Measurements from ENCODE around the gene ZFP69B.
"Not testable (repeated sequence)": the region's sequence is repeated elsewhere in the genome, so short reads cannot be mapped to it uniquely, and the experiment has no call there.

Gene ZFP69B

DNA sequence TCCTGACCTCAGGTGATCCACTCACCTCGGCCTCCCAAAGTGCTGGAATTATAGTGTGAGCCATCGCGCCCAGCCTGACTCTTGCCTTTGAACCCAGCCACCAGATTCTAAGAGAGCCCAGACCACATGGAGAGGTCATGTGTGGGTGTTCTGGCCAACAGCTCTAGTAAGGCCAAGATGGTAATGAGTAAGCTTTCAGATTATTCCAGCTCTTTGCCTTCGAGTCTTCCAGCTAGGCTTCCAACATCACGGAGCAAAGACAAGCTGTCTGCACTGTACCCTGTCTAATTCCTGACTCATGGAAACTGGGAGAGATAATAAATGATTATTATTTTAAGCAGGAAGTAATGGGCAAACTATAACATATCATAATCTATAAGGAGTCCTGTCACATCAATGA is 14.8 kb upstream of the ZFP69B start:
- DNase-seq = no peak

DNA sequence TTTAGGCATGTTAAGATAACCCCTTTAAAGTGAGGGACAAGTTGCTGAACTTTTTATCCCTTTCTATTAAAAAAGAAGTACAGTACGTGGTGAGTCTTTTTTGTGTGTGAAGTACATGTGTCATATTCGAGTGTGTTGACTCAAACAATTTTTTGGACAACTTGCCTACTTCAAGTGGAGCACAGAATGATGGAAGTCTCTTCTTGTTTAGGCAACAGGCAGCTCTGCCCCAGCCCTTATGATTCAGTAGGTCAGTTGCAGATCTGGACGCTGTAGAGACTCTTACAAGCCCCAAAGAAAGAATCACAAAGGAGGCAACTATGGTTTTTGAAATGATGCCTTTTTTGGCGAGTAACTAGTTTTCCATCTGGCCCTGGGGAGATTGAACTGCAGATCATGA is 14.4 kb upstream of the ZFP69B start:
- DNase-seq = no peak

DNA sequence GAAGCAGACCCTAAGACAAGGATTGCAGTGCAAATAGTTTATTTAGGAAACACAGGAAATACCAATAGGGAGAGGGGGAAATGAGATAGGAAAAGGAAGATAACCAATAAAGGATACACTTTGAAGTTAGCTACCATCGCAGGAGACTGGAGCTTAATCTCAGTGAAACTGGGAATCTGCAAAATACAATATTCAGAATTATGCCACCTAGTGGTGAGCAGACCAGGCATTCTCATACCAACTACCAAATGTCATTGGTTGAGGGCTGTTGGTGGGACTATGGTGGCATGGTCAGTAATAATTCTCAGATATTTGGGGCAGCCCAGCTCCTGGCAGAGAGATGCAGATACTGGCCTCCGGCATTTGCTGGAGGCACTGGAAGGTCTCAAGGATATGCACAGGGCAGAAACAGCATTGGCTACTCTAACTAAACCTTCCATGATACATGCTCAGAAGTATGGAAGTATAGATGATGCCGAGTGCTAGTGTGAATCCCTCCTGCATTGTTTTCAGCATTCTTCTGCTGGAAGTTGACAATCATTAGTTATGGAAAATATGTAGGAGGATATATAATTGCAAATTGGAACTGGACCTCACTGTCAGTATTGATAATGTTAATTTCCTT is 11.8 kb upstream of the ZFP69B start:
- peak in 8 of 56 donors; percentile 1 to 37 (median 6) for DNase-seq

DNA sequence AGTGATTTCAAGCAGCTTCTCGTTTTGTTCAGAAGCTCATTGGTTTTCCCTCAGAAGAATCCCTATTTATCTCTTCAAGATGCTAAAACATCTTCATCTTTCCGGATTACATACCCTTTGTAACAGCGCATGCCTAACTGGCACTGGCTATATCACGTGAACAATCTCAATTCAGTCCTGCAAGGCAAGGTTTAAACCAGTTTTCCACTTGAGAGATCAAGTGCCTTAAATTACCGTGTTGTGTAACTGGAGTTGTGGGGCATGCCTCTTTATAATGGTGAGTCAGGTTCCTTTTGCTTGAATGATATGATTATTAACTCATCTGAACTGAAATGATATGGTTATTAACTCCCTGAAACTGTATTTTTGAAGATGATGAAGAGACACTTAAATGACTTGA is 11.0 kb upstream of the ZFP69B start:
- no peak for DNase-seq

DNA sequence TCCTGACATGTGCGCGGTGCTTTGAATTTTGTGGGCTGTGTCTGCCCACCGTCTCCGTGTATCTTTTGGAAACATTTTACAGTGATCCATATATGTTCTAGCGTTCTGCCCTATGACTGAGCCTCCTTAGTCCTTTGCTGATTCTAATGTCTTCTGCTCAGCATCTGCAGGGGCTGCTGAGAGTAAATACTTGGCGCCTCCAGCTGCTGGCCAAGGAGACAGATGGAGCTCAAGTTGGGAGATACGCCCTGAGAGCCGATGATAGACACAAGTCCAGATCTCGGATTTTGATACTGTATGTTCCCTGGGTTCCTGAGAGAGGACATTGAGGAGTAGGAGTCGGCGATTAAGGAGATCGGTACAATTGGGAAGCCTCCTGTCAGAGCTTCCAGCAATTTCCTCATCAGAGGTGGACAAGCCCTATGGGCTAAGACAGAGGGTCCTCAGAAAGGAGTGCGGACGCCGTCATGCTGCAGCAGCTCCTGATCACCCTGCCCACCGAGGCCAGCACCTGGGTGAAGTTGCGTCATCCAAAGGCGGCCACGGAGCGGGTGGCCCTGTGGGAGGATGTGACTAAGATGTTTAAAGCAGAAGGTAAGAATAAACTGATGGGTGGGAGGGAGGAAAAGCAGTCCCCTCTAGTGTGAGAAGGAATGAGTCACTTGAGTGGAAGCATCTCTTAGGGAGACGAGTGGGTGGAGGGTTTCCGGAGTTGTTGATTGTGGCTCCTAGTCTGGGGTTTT is 390 bp downstream of the ZFP69B start:
- peak in 41 of 56 donors; percentile 3 to 78 (median 43) for DNase-seq

DNA sequence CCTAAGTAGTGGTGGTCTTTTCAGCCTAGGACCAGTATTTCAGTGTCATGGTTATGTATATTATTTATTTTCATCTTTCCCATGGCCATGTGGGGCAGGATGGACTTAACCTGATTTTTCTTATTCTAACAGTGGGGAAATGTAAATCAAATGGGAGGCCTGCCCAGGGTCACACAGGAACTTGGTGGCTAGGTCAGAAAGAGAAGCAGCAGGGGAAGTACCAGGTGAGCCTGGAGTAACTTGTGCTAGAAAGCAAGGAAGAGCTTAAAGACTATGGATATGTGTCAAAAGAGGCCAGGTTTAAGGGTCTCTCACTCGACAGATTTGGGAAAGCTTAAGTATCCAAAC is 936 bp downstream of the ZFP69B start:
- no peak for DNase-seq

DNA sequence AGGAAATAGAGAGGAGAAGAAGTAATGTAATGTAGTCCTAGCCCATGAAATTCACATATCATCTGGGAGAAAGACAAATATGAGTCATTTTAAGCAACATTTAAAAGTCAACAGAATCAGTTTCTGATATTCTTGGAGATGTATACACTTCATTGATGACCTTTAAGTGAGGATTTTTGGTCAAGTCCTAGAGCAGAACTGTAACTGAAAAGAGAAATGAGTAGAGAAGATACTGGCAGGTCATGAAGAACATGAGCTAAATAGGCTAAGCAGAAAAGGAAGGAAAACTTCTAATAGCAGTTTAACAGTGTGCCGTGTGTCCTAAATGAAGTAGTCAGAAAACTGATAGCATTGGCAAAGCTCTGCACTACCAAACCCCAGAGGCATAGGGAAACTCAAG is 4.6 kb downstream of the ZFP69B start:
- DNase-seq = no peak

DNA sequence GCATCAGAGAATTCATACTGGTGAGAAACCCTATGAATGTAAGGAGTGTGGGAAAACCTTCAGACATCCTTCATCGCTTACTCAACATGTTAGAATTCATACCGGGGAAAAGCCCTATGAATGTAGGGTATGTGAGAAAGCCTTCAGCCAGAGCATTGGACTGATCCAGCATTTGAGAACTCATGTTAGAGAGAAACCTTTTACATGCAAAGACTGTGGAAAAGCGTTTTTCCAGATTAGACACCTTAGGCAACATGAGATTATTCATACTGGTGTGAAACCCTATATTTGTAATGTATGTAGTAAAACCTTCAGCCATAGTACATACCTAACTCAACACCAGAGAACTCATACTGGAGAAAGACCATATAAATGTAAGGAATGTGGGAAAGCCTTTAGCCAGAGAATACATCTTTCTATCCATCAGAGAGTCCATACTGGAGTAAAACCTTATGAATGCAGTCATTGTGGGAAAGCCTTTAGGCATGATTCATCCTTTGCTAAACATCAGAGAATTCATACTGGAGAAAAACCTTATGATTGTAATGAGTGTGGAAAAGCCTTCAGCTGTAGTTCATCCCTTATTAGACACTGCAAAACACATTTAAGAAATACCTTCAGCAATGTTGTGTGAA is 12.8 kb downstream of the ZFP69B start:
- no peak for DNase-seq

DNA sequence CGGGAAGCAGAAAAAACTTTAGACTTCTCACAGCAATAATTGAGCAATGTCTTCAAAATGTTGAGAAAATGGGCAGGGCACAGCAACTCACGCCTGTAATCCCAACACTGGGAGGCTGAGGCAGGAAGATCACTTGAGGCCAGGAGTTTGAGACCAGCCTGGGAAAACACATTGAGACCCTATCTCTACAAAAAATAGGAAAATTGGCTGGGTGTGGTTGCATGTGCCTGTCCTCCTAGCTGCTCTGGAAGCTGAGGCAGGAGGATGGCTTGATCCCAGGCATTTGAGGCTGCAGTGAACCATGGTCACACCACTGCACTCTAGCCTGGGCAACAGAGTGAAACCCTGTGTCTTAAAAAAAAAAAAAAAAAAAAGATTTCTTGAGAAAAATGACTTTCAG is 19.1 kb downstream of the ZFP69B start:
- no peak for DNase-seq

DNA sequence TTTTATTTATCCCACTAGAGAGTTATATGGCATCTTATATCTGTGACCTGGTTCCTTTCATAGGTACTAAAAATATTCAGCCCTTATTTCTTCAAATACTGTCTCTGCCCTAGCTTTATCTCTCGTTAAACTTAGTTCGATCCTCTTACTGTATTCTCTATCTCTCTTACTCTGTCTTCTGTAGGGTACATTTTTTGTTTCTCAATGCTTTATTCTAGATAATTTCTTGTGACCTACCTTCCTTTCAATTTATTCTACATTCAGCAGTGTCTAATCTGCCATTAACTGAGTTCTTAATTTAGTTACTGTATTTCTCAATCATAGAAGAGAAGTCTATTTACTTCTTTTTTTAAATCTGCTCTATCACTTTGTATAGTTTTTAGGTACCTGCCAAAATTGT is 25.0 kb downstream of the ZFP69B start:
- DNase-seq = no peak

DNA sequence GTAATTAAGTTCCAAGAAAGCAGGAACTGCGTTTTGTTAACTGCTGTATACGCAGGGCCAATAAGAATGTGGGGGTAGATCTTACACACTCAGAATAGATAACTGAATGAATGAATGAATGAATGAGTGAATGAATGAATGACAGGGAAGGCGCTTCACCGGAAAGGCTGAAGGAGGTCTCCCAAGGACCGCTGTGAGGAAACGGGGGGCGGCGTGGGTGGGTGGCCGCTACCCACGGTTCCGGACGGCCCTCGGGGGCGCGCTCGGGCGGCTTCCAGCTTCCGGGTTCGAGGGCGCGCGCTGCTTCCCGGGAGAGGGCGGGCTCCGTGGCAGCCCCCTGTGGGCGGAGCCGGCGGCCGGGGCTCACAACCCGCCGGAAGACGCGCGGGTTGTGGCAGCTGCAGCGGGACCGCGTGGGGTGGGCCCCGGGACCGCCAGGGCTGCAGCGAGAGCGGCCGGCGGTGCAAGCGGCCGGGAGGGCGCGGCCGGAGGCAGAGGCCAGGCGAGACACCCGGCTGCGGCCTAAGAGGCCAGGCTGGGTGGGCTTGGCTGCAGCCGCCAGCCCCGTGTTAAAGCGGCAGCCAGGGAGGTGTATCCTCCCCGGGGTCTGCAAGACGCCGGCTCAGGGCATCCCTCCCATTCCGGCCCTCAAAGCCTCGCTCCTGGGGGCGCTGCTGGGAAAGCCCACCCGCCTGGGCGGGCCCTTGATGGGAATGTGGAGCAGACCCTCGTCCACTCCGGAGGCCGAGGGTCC is 26.8 kb downstream of the ZFP69B start, which contains the start of gene ZFP69:
Gene ZFP69, plus strand, starts transcription at position 367 of the 754 bp plus-strand sequence. CDS start 2,072 bp downstream, outside the sequence.
- DNase-seq = peak in 43 of 56 donors; percentile 8 to 75 (median 41)

DNA sequence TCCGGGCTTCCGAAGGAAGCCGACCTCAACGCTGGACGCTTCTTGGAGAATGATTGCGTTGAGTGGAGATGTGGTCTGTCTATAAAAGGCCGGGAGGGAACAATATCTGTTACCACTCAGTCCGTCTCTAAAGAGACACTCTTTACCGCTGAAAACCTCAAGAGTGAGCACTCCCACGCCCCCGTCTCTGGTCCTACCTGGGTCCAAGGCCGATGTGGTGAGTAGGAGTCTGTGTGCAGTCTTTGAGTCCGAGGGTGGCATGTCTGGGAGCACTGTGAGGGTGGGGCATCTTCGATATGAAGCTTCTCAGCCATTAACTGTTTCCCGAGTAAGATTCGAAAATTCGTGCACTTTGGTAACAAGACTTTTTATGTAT is 27.4 kb downstream of the ZFP69B start:
- DNase-seq = peak in 19 of 56 donors; percentile 8 to 40 (median 19)

DNA sequence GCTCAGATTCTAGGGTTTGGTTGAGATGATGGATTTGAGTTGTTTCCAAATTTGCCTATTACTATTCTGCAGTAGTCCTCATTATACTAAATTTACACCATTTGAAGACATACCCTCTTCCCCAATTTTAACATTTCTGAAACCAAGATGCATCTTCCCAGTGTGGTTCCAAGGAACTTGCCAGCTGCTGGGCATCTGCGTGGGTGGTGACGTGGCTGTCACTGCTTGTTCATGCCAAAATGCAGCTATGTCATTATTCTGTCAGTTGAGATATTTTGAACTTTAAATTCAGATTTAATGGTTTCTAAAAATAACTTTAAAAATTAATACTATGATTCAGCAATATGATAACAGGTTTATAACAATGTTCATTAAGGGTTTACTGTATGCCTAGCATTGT is 28.0 kb downstream of the ZFP69B start:
- peak in 4 of 56 donors; percentile 3 to 37 (median 10) for DNase-seq

DNA sequence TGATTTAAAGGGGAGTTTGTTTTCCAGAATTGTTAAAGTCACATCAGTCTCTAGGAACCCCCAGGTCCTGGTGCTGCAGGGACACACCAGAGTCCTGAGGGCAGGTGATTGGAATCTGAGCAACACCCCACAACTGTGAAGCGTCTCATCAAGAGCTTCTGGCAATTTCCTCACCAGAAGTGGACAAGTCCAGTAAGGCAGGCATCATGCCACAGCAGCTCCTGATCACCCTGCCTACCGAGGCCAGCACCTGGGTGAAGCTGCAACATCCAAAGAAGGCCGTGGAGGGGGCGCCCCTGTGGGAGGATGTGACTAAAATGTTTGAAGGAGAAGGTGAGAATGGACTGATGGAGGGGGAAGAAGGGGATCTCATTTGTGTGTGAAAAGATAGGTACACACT is 28.9 kb downstream of the ZFP69B start:
- DNase-seq = no peak

DNA sequence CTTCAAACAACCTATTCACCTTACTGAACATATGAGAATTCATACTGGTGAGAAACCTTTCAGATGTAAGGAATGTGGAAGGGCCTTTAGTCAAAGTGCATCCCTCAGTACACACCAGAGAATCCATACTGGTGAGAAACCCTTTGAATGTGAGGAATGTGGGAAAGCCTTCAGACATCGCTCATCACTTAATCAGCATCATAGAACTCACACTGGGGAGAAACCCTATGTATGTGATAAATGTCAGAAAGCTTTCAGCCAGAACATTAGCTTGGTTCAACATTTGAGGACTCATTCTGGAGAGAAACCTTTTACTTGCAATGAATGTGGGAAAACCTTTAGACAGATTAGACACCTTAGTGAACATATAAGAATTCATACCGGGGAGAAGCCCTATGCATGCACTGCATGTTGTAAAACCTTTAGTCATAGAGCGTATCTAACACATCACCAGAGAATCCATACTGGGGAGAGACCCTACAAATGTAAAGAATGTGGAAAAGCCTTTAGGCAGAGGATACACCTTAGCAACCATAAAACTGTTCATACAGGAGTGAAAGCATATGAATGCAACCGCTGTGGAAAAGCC is 45.1 kb downstream of the ZFP69B start:
- no peak for DNase-seq

DNA sequence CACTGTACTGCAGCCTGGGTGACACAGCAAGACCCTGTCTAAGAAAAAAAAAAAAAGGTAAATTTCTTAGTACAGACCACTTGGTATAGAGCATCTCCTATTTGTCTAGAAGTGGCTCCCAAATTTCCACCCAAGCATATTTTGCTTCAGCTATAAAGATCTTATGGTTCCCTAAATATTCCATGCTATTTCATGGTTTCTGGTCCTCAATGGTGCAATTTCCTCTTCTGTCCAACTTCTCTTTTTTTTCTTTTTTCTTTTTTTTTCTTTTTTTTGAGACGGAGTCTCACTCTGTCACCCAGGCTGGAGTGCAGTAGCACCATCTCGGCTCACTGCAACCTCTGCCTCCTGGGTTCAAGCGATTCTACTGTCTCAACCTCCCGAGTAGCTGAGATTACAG is 52.4 kb downstream of the ZFP69B start:
- not testable (repeated sequence) for DNase-seq

DNA sequence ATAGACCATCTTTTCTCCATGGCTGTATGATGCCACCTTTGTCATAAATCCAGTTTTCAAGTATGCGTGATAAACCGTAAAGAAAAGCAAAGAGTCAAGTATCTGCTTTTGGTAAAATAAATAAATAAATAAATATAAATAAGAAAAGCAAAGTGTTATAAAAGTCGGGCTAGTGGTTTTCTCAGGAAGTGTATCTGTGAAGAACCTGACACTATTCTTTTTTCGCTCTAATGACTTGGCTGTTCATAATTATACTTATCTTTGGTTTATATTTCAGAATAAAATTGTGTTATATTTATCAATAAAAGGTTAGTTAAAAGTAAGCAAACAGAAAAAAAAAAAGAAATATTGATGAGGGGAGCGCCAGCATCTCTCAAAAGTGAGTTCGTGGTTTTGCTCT is 57.7 kb downstream of the ZFP69B start:
- DNase-seq = no peak

DNA sequence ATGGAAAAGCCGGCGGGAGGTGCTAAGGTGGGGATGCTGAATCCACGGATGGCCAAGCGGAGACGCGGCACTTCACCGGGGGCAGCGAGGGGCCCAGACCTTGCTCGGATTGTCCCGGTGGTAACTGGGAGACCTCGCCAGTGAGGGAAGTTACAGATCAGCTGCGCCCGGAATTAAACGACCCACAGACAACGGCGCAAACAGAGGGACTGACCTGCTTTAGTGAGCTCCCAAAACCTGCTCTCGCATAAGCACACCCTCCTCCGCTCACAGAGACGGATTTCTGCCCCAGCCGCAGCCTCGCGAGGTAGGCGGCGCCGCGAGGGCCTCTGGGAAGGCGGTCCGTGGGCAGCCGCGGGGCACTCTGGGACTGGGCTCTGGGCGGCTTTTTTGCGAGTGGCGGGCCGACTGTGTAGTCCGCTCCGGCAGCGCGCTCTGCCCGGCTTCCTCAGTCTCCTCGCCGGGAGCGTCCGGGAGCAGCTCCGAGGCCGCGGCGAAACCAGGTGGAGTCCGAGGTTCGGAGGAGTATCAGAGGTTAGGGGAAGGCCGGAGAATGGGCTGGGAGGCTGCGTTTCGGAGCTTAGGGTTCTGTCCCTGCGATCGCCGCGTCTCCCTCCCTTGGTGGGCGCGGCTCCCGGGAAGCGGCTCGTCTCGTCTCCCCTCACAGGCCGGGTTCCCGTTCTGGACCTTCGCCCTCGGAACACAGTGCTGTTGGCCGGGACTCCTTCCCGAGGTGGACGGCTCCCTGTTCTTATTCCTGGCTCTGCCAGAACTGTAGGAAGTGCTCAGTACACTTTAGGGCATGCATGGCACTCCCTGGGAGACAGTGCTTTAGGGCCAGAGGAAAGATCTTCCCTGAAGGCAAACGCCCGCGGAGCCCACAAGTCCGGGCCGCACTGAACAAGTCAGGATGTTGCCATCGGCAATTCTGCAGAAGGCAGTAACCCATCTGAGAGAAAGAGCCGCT is 58.4 kb downstream of the ZFP69B start, which contains the start of gene EXO5:
Gene EXO5, plus strand, starts transcription at position 393 of the 967 bp plus-strand sequence. CDS start 5,778 bp downstream, outside the sequence.
- peak in 54 of 56 donors; percentile 9 to 86 (median 62) for DNase-seq

Data from nucleus accumbens (tissue), 56 donors.